NCI-H82 treated with DMSO at 0.1 percent for 48 hours (cell line): ENCODE measurements around the gene MED12L.
A peak's percentile ranks its signal among the peaks of the same experiment; 100 is the strongest.
"Not testable (repeated sequence)": the region's sequence is repeated elsewhere in the genome, so short reads cannot be mapped to it uniquely, and the experiment has no call there.

Source experiments
- DNase-seq: peaks from one replicate; lab custom pipeline; 2025; ENCODE audit not compliant: unreplicated experiment; lab: John Stamatoyannopoulos, UW

MED12L gene

DNA sequence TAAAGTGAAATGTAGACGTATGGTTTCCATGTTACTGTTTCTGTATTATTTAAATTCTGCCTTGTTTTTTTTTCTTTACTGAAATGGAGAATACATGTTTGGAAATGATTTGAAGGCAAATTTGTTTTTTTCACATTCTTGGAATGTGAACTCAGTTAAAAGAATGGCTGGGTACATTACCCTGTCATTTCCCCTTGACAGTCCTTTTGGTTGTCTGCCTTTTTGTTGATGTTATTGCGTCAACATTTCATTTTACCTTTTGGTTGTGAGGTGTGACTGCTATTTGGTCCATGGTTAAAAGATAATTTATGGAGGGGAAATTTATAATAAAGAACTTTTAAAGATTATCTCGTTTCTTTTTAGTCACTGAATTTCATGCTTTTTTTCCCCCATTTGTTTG lies 120.7 kb downstream of the MED12L start:
- DNase-seq, result no peak

GRCh38 chr3:151209654-151210053 lies 124.2 kb downstream of the MED12L start:
- no peak for DNase-seq

DNA sequence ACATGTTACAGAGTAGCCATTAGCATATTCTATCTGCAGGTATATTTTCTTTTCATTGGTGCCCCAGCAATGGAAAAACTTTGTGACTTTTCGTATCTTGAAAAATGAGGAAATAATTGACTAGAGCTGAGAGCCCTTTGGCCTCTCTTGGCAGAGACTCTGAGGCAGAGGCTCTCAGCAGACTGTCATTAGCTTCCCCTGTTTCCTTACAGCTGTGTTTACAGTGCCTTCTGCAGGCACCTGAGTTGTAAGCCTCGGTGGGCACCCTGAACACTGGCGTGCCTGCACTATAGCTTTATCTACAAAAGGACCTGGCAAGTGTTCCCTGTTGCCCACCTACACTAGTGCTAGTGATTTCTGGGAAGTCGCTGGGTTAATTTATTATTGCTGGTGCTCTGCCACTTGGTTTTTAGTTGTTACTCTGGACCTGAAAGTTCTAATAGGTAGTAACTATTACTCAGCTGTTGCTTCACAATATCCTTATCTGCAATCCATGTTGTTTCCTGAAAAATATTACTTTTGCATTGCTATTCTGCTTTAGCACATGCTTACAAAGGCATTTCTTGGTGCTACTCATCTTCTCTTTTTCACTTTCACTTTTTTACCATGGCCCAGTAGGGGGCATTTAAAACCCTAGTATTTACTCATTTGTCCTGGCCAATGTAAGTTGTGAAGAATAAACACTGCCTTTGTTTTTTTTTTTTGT lies 125.4 kb downstream of the MED12L start:
- DNase-seq, result no peak

GRCh38 chr3:151213151-151213550 lies 127.7 kb downstream of the MED12L start:
- DNase-seq, result no peak

- no peak for DNase-seq
These were observed 128.4 kb downstream of the MED12L start for GRCh38 chr3:151213881-151214280.

GRCh38 chr3:151214459-151214858 lies 129.0 kb downstream of the MED12L start:
- no peak for DNase-seq

DNA sequence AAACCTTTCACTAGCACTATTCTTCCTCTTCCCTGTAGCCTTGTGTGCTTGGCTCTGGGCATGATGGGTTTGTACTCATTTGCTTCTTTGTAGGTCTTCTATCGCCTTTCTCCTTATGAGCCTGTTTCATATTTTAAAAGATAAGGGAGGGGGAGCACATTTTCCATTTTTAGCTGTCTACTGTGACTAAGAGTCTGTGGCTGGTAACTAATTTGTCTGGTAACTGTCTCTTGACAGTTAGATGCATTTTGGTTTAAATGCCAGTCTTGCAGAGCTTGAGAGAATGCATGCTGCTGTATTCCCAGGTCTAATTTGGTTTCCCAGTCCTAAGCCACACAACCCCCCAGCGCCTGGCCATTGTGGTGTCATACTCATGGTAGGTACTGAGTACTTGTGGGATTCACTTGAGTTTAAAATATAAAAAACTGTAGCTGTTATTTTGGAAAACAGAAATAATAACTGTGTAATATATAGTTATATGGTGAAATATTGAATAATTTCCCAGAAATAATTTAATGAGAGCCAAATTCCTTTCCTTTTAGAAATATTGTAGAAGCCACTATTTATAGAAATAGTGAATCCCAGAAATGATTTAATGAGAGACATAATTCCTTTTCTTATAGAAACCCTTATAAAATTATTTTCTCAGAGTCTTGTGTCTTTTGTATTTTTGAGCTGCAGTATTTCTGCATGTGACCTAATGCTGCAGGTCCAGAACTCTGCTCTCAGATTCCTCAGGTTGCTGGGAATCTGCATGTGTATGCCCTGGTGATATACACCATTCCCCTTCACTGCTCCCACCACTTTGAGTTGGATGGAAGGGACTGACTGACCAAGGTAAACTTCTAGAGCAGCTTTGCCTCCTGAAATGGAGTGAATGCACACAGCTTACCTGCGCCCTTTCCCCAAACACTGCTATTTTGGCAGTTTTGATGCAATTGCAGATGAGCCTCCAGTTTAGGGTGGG lies 131.5 kb downstream of the MED12L start:
- DNase-seq, result no peak

DNA sequence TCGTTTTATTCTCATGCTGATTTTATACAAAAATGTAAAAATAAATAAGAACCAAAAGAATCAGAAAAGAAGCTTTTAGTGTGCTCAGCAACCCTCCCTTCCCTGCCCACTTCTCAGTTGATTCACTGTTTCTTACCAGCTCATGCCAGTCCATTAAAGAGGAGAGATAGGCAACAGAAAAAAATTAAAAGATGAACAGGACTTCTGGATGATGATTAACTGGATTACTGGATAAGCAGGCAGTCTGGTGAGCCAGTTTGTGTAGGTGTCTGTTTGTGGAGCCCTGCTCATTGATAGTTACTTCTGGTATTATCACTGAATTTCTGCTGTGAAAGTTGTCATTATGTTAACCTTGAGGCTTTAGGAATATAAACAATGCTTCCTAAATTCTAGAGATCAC lies 132.7 kb downstream of the MED12L start:
- peak; percentile 23 for DNase-seq

- DNase-seq, result no peak
These were observed 133.6 kb downstream of the MED12L start for GRCh38 chr3:151219056-151219455.

- DNase-seq, result no peak
These were observed 138.9 kb downstream of the MED12L start for GRCh38 chr3:151224268-151224866.

DNA sequence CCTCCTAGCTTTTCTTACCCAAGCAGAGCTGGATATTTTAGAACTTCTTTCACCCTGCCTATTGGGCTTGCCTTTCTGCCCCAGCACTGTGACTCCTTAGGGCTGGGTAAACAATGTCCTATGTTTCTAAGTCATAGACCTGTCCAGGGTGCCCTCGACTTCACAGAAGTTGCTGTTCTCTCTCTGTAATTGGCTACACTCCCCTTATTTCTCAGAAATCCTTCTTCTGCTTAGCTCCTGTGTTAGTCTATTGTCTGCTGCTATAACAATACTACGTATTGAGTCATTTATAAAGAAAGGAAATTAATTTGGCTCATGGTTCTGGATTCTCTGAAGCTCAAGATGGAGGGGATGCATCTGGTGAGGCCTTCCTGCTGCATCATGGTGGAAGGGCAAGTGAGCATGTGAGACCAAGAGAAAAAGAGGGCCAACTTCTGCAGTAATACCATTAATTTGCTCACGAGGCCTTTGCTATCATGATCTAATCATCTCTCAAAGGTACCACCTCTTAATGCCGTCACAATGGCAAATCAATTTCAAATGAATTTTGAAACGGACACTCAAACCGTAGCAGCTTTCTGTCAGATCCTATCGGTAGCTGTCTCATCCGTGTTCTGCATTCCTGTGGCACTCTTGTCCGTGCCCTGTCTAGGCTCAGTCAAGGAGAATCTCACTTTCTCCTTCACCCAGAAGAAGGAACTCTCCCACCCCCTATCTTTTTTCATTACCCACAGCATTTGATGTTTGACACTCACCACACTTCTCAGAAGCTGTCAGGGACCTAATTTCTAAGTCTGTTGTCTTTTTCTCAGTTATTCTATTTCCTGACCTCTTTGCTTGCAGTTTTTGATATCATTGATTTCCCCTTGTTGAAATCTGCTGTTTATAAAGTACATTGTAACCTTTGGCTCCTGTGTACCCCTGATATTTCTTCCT lies 139.8 kb downstream of the MED12L start:
- no peak for DNase-seq

GRCh38 chr3:151226088-151226563 lies 140.7 kb downstream of the MED12L start:
- no peak for DNase-seq

DNA sequence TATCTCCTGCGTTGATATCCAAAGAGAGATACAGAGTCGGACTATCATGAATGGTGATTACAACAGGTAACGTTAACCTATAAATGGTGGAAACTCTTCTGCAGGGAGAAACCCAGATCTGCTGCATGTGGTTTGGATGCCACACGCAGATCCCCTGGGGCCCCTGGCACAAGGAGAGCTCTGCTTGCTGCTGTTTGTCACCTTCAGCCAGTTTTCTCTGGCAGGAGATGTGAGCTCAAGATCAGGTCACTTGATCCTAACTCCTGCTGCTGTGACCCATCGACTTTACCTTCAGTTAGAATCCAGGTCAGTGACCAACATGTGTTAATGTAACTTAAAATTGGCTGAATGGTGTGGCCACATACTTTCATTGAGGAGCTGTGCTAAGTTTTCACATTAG lies 141.4 kb downstream of the MED12L start:
- DNase-seq, result no peak

DNA sequence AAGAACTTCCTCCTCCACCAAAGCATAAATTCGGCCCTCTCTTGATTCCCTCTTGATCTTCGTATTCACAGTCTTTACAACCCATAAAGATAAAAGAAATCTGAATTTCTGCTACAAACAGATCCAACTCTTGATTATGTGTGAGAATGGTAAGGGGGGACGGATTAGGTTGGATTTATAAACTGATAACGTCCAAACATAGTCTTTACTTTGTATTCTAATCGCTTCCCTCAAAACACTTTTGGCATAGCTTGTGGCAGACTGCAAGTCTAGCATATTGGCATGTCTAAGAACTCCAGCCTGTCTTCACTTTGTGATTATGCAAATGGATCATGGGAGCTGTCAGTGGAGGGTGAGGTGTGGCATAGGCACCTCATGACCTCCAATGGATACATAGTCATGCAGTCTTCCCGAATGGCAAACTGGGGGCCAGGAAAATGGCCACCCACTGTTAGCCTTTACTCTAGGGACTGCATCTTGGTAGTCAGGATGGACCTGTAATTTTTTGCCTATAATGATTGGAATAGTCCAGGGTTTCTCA lies 141.9 kb downstream of the MED12L start:
- DNase-seq, result no peak

- DNase-seq, result peak; percentile 39
These were observed 142.6 kb downstream of the MED12L start for GRCh38 chr3:151227807-151228665.

DNA sequence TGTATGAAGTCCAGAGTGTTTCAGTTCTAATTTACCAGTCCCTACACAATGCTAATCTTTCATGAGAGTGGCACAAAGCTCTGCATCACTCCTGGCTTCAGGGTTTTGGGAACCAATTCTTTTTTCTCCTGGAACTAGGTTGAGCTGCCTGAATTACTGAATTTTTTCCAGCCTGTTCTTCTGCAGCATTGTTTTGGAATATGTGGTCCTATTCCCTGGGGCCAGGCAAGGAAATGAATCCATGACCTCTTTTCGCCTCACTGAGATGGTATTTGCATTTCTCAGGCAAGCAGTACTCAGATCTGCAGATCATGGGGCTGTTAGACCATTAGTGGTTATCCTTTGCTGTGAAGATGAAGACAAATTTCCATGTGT lies 143.2 kb downstream of the MED12L start:
- DNase-seq, result no peak

- no peak for DNase-seq
These were observed 145.2 kb downstream of the MED12L start for GRCh38 chr3:151230646-151231045.

DNA sequence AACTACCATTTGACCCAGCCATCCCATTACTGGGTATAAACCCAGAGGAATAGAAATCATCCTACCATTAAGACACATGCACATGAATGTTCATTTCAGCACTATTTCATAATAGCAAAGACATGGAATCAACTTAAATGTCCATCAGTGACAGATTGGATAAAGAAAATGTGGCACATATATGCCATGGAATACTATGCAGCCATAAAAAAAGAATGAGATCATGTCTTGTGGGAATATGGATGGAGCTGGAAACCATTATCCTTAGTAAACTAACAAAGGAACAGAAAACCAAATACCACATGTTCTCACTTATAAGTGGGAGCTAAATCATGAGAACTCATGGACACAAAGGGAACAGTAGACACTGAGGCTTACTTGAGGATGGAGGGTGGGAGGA lies 146.9 kb downstream of the MED12L start:
- not testable (repeated sequence) for DNase-seq

DNA sequence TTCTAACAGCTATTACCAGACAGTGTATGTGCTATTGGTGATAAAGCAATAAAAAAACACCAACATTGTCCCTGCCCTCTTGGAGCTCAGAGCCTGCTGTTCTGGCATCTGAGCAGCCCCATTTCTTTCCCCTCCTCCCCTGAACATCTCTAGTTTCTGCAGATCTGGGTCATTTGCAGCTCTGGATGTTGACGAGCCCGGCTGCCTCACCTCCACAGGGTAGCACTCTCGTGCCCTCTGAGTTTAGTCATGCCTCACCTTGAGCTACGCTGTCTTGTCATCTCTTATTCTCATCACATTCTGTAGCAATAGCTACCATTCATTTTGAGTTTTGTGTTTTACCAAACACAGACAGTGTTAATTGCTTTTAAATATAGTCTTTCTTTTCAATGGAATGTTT lies 147.5 kb downstream of the MED12L start:
- DNase-seq, result no peak
